ENCODE results near the gene XYLB.
A peak's percentile ranks its signal among the peaks of the same experiment; 100 is the strongest.

XYLB gene

DNA sequence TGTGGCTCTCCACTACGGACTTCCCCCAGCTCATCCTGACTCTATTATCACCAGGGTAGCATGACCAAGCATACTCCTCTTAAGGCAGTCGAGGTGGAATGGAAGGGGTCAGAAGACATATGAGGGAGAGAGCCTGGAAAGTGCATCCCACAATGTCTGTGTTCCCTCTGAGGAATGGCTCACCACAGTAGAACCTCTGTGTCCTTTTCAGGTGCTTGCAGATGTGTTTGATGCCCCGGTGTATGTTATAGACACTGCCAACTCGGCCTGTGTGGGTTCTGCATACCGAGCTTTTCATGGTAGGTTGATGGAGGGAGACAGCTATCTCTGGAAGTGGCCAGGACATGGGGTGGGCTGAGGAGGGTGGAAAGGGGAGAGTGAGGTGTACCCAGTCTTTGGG lies 50.3 kb downstream of the XYLB start:
- TF ChIP-seq TEAD4 (IDR thresholded peaks at IDR 0.05), result no peak
- TF ChIP-seq CEBPB (IDR thresholded peaks at IDR 0.05), result no peak
- TF ChIP-seq, protein P1, sequence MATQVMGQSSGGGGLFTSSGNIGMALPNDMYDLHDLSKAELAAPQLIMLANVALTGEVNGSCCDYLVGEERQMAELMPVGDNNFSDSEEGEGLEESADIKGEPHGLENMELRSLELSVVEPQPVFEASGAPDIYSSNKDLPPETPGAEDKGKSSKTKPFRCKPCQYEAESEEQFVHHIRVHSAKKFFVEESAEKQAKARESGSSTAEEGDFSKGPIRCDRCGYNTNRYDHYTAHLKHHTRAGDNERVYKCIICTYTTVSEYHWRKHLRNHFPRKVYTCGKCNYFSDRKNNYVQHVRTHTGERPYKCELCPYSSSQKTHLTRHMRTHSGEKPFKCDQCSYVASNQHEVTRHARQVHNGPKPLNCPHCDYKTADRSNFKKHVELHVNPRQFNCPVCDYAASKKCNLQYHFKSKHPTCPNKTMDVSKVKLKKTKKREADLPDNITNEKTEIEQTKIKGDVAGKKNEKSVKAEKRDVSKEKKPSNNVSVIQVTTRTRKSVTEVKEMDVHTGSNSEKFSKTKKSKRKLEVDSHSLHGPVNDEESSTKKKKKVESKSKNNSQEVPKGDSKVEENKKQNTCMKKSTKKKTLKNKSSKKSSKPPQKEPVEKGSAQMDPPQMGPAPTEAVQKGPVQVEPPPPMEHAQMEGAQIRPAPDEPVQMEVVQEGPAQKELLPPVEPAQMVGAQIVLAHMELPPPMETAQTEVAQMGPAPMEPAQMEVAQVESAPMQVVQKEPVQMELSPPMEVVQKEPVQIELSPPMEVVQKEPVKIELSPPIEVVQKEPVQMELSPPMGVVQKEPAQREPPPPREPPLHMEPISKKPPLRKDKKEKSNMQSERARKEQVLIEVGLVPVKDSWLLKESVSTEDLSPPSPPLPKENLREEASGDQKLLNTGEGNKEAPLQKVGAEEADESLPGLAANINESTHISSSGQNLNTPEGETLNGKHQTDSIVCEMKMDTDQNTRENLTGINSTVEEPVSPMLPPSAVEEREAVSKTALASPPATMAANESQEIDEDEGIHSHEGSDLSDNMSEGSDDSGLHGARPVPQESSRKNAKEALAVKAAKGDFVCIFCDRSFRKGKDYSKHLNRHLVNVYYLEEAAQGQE (IDR thresholded peaks at IDR 0.05; ENCODE audit: low read depth), result no peak
- no peak for TF ChIP-seq FOXM1 (IDR thresholded peaks at IDR 0.05; ENCODE audit: borderline replicate concordance, low read depth)
- TF ChIP-seq EGR1 (IDR thresholded peaks at IDR 0.05), result no peak
- TF ChIP-seq CREB1 (IDR thresholded peaks at IDR 0.05; ENCODE audit: low read depth), result no peak
- TF ChIP-seq TAF1 (IDR thresholded peaks at IDR 0.05; ENCODE audit: low read depth), result no peak
- TF ChIP-seq, protein P2, sequence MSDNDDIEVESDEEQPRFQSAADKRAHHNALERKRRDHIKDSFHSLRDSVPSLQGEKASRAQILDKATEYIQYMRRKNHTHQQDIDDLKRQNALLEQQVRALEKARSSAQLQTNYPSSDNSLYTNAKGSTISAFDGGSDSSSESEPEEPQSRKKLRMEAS (IDR thresholded peaks at IDR 0.05), result no peak
- TF ChIP-seq, protein P3, sequence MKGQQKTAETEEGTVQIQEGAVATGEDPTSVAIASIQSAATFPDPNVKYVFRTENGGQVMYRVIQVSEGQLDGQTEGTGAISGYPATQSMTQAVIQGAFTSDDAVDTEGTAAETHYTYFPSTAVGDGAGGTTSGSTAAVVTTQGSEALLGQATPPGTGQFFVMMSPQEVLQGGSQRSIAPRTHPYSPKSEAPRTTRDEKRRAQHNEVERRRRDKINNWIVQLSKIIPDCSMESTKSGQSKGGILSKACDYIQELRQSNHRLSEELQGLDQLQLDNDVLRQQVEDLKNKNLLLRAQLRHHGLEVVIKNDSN (IDR thresholded peaks at IDR 0.05), result no peak
- no peak for TF ChIP-seq TCF12 (IDR thresholded peaks at IDR 0.05; ENCODE audit: low read depth)
- TF ChIP-seq YY1 (IDR thresholded peaks at IDR 0.05; ENCODE audit: low read depth), result no peak
- no peak for TF ChIP-seq ZBTB7A (IDR thresholded peaks at IDR 0.05; ENCODE audit: low read depth)
- no peak for TF ChIP-seq EP300 (IDR thresholded peaks at IDR 0.05; ENCODE audit: borderline replicate concordance)
- no peak for TF ChIP-seq NFIC (IDR thresholded peaks at IDR 0.05)

GRCh38 chr3:38397320-38397719 lies 50.7 kb downstream of the XYLB start:
- TF ChIP-seq, protein P1 (IDR thresholded peaks at IDR 0.05; ENCODE audit: low read depth), result peak; percentile 95
- no peak for TF ChIP-seq CEBPB (IDR thresholded peaks at IDR 0.05)
- TF ChIP-seq EGR1 (IDR thresholded peaks at IDR 0.05), result no peak
- no peak for TF ChIP-seq TAF1 (IDR thresholded peaks at IDR 0.05; ENCODE audit: low read depth)
- TF ChIP-seq EP300 (IDR thresholded peaks at IDR 0.05; ENCODE audit: borderline replicate concordance), result no peak

- TF ChIP-seq CEBPB (IDR thresholded peaks at IDR 0.05), result no peak
Measured at GRCh38 chr3:38401246-38401962, 54.8 kb downstream of the XYLB start.

- TF ChIP-seq CEBPB (IDR thresholded peaks at IDR 0.05) (peak; percentile 42; the same call in 1 of the 2 replicates), FOXM1 (IDR thresholded peaks at IDR 0.05; ENCODE audit: borderline replicate concordance, low read depth) (no peak)
Measured at GRCh38 chr3:38404286-38404685, 57.7 kb downstream of the XYLB start.

GRCh38 chr3:38411591-38411990 lies 65.0 kb downstream of the XYLB start:
- TF ChIP-seq NFIC (IDR thresholded peaks at IDR 0.05) (no peak), CREB1 (IDR thresholded peaks at IDR 0.05; ENCODE audit: low read depth) (no peak), FOXM1 (IDR thresholded peaks at IDR 0.05; ENCODE audit: borderline replicate concordance, low read depth) (no peak), TCF12 (IDR thresholded peaks at IDR 0.05; ENCODE audit: low read depth) (no peak), EGR1 (IDR thresholded peaks at IDR 0.05) (no peak), ZBTB7A (IDR thresholded peaks at IDR 0.05; ENCODE audit: low read depth) (no peak)
- TF ChIP-seq, protein P1 (IDR thresholded peaks at IDR 0.05; ENCODE audit: low read depth), result no peak

GRCh38 chr3:38421679-38422336 lies 75.2 kb downstream of the XYLB start:
- TF ChIP-seq ZBTB7A (IDR thresholded peaks at IDR 0.05; ENCODE audit: low read depth), result no peak
- no peak for TF ChIP-seq YY1 (IDR thresholded peaks at IDR 0.05; ENCODE audit: low read depth)
- no peak for TF ChIP-seq NFIC (IDR thresholded peaks at IDR 0.05)
- TF ChIP-seq EP300 (IDR thresholded peaks at IDR 0.05; ENCODE audit: borderline replicate concordance), result no peak
- TF ChIP-seq, protein P3 (IDR thresholded peaks at IDR 0.05), result no peak
- TF ChIP-seq EGR1 (IDR thresholded peaks at IDR 0.05), result no peak
- TF ChIP-seq TEAD4 (IDR thresholded peaks at IDR 0.05), result no peak
- TF ChIP-seq, protein P2 (IDR thresholded peaks at IDR 0.05), result no peak
- TF ChIP-seq FOXM1 (IDR thresholded peaks at IDR 0.05; ENCODE audit: borderline replicate concordance, low read depth), result no peak
- TF ChIP-seq, protein P1 (IDR thresholded peaks at IDR 0.05; ENCODE audit: low read depth), result no peak
- TF ChIP-seq CEBPB (IDR thresholded peaks at IDR 0.05), result no peak
- no peak for TF ChIP-seq TCF12 (IDR thresholded peaks at IDR 0.05; ENCODE audit: low read depth)
- no peak for TF ChIP-seq CREB1 (IDR thresholded peaks at IDR 0.05; ENCODE audit: low read depth)

Data from Ishikawa (cell line).